WTC11 (cell line): ENCODE measurements around the gene SLC25A30. TPM values are rescaled to one million over a fixed set of nuclear protein-coding genes. Genes with fewer than 3 reads are reported as not detected.

Experiments
- ATAC-seq: fragments of 200-7000 bp; cut with Tn5 transposase; 2 replicates; pipeline ENCODE4 v1.10.0; 2021; ENCODE audit warnings: mild to moderate bottlenecking, moderate library complexity
- CTCF ChIA-PET: fragments of 300-600 bp; sonication (Branson Sonifier 250); formaldehyde crosslinking; loops from one replicate; lab custom pipeline; 2021; ENCODE audit warnings: antibody characterized with exemption; lab: Charles Lee
- POLR2A ChIA-PET: fragments of 350-600 bp; sonication (Branson Sonifier 250); formaldehyde crosslinking; loops from one replicate; lab custom pipeline; 2021; ENCODE audit warnings: antibody characterized with exemption; lab: Charles Lee
- DNase-seq: peaks from one replicate; pipeline ENCODE4 v3.0.0; 2021; ENCODE audit warnings: low spot score
- H3K27ac Mint-ChIP-seq: 2 replicates; pipeline ENCODE4 v1.8.0; 2021; ENCODE audit warnings: mixed read lengths
- H3K27me3 Mint-ChIP-seq: 2 replicates; pipeline ENCODE4 v1.8.0; 2021; ENCODE audit warnings: low read depth, mild to moderate bottlenecking, moderate library complexity, mixed read lengths
- H3K36me3 Mint-ChIP-seq: 2 replicates; pipeline ENCODE4 v1.8.0; 2021; ENCODE audit warnings: mixed read lengths
- H3K4me1 Mint-ChIP-seq: 2 replicates; pipeline ENCODE4 v1.8.0; 2022; ENCODE audit warnings: mixed read lengths
- H3K4me3 Mint-ChIP-seq: 2 replicates; pipeline ENCODE4 v1.8.0; 2021; ENCODE audit warnings: mild to moderate bottlenecking, moderate library complexity, mixed read lengths
- H3K9me3 Mint-ChIP-seq: 2 replicates; pipeline ENCODE4 v1.8.0; 2021; ENCODE audit warnings: mixed read lengths
- ELF4 ChIP-seq: sonication (generic); formaldehyde crosslinking; IDR thresholded peaks from 2 replicates; pipeline ENCODE4 v1.8.1; 2022; ENCODE audit warnings: low read depth, mild to moderate bottlenecking, moderate library complexity, missing genetic modification reagents
- FOXK1 ChIP-seq: sonication (generic); formaldehyde crosslinking; IDR thresholded peaks from 2 replicates; pipeline ENCODE4 v1.8.0; 2022; ENCODE audit warnings: mild to moderate bottlenecking, moderate library complexity, missing genetic modification reagents
- FOXP1 ChIP-seq: sonication (generic); formaldehyde crosslinking; IDR thresholded peaks from 2 replicates; pipeline ENCODE4 v1.8.0; 2022; ENCODE audit warnings: missing genetic modification reagents, mild to moderate bottlenecking, moderate library complexity, borderline replicate concordance
- JAZF1 ChIP-seq: fragments of 250-450 bp; sonication (Bioruptor Pico); IDR thresholded peaks from 2 replicates; pipeline ENCODE4 v1.9.0; 2021; ENCODE audit warnings: moderate library complexity, mild to moderate bottlenecking, inconsistent platforms
- JUN ChIP-seq: sonication (generic); formaldehyde crosslinking; IDR thresholded peaks from 2 replicates; pipeline ENCODE4 v1.8.0; 2023; ENCODE audit warnings: mild to moderate bottlenecking, missing genetic modification reagents
- MYBL2 ChIP-seq: sonication (generic); formaldehyde crosslinking; IDR thresholded peaks from 2 replicates; pipeline ENCODE4 v1.8.1; 2023; ENCODE audit warnings: mild to moderate bottlenecking, moderate library complexity, missing genetic modification reagents
- NFATC4 ChIP-seq: fragments of 250-450 bp; sonication (Bioruptor Pico); IDR thresholded peaks from 2 replicates; pipeline ENCODE4 v1.9.0; 2021; ENCODE audit warnings: mild to moderate bottlenecking
- NR1H2 ChIP-seq: sonication (generic); formaldehyde crosslinking; IDR thresholded peaks from 2 replicates; pipeline ENCODE4 v1.9.0; 2021; ENCODE audit warnings: mild to moderate bottlenecking, moderate library complexity, missing genetic modification reagents
- SMAD4 ChIP-seq: sonication (generic); formaldehyde crosslinking; IDR thresholded peaks from 2 replicates; pipeline ENCODE4 v1.8.0; 2022; ENCODE audit warnings: mild to moderate bottlenecking, missing genetic modification reagents
- TEAD1 ChIP-seq: sonication (generic); formaldehyde crosslinking; IDR thresholded peaks from 2 replicates; pipeline ENCODE4 v1.8.0; 2022; ENCODE audit warnings: mild to moderate bottlenecking, missing genetic modification reagents
- TP53 ChIP-seq: sonication (generic); formaldehyde crosslinking; IDR thresholded peaks from 2 replicates; pipeline ENCODE4 v1.8.1; 2023; ENCODE audit warnings: mild to moderate bottlenecking, missing genetic modification reagents
- ZBTB21 ChIP-seq: sonication (generic); formaldehyde crosslinking; IDR thresholded peaks from 2 replicates; pipeline ENCODE4 v1.8.1; 2023; ENCODE audit warnings: mild to moderate bottlenecking, missing genetic modification reagents, borderline replicate concordance
- ZNF232 ChIP-seq: sonication (generic); formaldehyde crosslinking; IDR thresholded peaks from 2 replicates; pipeline ENCODE4 v1.8.0; 2022; ENCODE audit warnings: mild to moderate bottlenecking, missing genetic modification reagents
- ZNF263 ChIP-seq: sonication (generic); formaldehyde crosslinking; IDR thresholded peaks from 2 replicates; pipeline ENCODE4 v1.8.1; 2022; ENCODE audit warnings: low read depth, mild to moderate bottlenecking, moderate library complexity, missing genetic modification reagents
- ZNF671 ChIP-seq: fragments of 250-450 bp; sonication (Bioruptor Pico); IDR thresholded peaks from 2 replicates; pipeline ENCODE4 v1.8.0; 2021; ENCODE audit warnings: mild to moderate bottlenecking
- total RNA-seq: library from RNA; stranded (reverse); gene quantifications from 3 replicates; pipeline ENCODE4 v1.2.3, GENCODE V29; 2021
- TF ChIP-seq, protein P1 (sequence below): sonication (generic); formaldehyde crosslinking; IDR thresholded peaks from 2 replicates; pipeline ENCODE4 v1.8.0; 2022; ENCODE audit warnings: mild to moderate bottlenecking, missing genetic modification reagents
- TF ChIP-seq, protein P2 (sequence below): sonication (generic); formaldehyde crosslinking; IDR thresholded peaks from 2 replicates; pipeline ENCODE4 v1.8.1; 2023; ENCODE audit warnings: mild to moderate bottlenecking, moderate library complexity, missing genetic modification reagents
- TF ChIP-seq, protein P3 (sequence below): fragments of 250-450 bp; sonication (Bioruptor Pico); IDR thresholded peaks from 2 replicates; pipeline ENCODE4 v1.9.0; 2021; ENCODE audit warnings: mild to moderate bottlenecking
- TF ChIP-seq, protein P4 (sequence below): sonication (generic); formaldehyde crosslinking; IDR thresholded peaks from 2 replicates; pipeline ENCODE4 v1.8.1; 2022; ENCODE audit warnings: missing genetic modification reagents, borderline replicate concordance
- TF ChIP-seq, protein P5 (sequence below): sonication (generic); formaldehyde crosslinking; IDR thresholded peaks from 2 replicates; pipeline ENCODE4 v1.8.1; 2022; ENCODE audit warnings: low read depth, missing genetic modification reagents, borderline replicate concordance
- TF ChIP-seq, protein P6 (sequence below): fragments of 250-450 bp; sonication (Bioruptor Pico); conservative IDR thresholded peaks from 2 replicates; pipeline ENCODE4 v1.9.0; 2021; ENCODE audit warnings: mild to moderate bottlenecking
- TF ChIP-seq, protein P7 (sequence below): fragments of 250-450 bp; sonication (Bioruptor Pico); IDR thresholded peaks from 2 replicates; pipeline ENCODE4 v1.9.0; 2021; ENCODE audit warnings: mild to moderate bottlenecking
- TF ChIP-seq, protein P8 (sequence below): sonication (generic); formaldehyde crosslinking; IDR thresholded peaks from 2 replicates; pipeline ENCODE4 v1.8.1; 2022; ENCODE audit warnings: low read depth, mild to moderate bottlenecking, moderate library complexity, missing genetic modification reagents, borderline replicate concordance
- TF ChIP-seq, protein P9 (sequence below): sonication (generic); formaldehyde crosslinking; conservative IDR thresholded peaks from 2 replicates; pipeline ENCODE4 v1.8.1; 2022; ENCODE audit warnings: mild to moderate bottlenecking, missing genetic modification reagents

The SLC25A30 gene
- total RNA-seq, 1 experiment from 2014 or later: 8.2 TPM

DNA sequence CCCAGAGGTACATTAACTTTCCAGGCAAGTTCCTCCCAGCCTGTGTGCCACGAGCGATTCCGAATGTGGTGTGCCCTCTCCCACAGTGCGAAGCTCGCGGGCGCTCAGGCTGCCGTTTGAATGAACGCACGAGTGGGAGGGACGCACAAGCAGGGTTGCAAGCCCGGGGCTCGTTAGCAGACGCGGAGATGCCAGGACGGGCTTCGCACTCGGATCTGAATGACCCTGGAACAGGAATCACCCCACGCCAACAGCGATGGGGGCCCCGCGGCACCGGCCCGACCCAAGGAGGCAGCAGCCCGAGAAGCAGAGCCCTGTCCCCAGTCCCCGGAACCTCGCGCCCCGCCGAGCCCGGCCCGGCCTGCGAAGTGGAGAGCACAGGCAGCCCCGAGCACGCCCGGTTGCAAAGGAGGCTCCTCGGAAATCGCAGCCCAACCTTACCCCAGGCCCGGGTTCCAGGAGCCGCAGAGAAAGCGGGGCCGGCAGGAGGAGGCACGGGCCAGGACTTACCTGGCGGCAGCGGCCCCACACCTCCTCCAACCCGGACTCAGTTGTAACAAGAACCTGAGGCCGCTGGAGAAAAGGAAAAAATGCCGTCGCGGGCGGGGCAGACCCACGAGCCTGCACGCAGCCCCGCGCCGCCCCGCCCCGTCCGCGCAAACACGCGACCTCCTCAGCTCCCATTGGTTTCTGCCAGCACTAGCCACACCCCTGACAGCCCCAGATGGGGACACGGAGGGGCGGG, at the start of gene SLC25A30 (continued):
- TF ChIP-seq TEAD1 (CRISPR knock-in tag): 0 out of 2 replicates have a peak, but pooled peaks have one; percentile 10
- TF ChIP-seq ZNF671 (CRISPR knock-in tag): no peak
- 0 out of 2 replicates have a peak, but pooled peaks have one; percentile 45 for TF ChIP-seq ZBTB21
- no peak for TF ChIP-seq TP53
- no peak for TF ChIP-seq ELF4 (CRISPR knock-in tag)
- TF ChIP-seq, protein P1, sequence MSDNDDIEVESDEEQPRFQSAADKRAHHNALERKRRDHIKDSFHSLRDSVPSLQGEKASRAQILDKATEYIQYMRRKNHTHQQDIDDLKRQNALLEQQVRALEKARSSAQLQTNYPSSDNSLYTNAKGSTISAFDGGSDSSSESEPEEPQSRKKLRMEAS: peak; percentile 43
- TF ChIP-seq, protein P2, sequence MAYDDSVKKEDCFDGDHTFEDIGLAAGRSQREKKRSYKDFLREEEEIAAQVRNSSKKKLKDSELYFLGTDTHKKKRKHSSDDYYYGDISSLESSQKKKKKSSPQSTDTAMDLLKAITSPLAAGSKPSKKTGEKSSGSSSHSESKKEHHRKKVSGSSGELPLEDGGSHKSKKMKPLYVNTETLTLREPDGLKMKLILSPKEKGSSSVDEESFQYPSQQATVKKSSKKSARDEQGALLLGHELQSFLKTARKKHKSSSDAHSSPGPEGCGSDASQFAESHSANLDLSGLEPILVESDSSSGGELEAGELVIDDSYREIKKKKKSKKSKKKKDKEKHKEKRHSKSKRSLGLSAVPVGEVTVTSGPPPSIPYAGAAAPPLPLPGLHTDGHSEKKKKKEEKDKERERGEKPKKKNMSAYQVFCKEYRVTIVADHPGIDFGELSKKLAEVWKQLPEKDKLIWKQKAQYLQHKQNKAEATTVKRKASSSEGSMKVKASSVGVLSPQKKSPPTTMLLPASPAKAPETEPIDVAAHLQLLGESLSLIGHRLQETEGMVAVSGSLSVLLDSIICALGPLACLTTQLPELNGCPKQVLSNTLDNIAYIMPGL (CRISPR knock-in tag): peak; percentile 67; the same call in 1 of the 2 replicates
- TF ChIP-seq, protein P3, sequence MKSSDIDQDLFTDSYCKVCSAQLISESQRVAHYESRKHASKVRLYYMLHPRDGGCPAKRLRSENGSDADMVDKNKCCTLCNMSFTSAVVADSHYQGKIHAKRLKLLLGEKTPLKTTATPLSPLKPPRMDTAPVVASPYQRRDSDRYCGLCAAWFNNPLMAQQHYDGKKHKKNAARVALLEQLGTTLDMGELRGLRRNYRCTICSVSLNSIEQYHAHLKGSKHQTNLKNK (CRISPR knock-in tag): no peak
- TF ChIP-seq ZNF263 (CRISPR knock-in tag): no peak

DNA sequence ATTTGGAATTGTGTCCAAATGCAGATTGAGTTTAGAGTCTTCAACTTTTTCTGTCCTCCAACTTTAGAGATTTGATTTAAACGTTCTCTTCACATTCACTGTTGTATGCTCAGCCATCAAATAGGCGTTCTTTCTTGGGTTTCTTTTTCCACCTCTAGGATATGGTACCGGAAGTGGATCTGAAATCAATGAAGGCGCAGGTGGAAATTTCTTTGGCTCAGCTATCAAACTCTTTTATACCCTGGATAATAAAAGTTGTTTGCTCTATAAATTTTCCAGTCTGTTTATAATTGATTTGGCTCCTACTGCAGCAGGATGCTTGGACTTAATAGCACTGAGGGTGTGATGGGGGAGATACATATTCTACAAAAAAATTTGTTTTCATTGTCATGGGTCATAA, 48.2 kb upstream of the SLC25A30 start:
- Mint-ChIP-seq H3K9me3 (no peaks in the 10 kb centered on the region), H3K27me3 (peaks cover 12% of the 10 kb centered on the region), H3K4me1 (peaks cover 30% of the 10 kb centered on the region), H3K27ac (no peak overlapping the region), H3K36me3 (no peaks in the 10 kb centered on the region), H3K4me3 (peak overlapping the region; percentile 90)
- POLR2A ChIA-PET: no interaction called here
- CTCF ChIA-PET: no interaction called here
- no peak for ATAC-seq
- DNase-seq: no peak
- TF ChIP-seq, protein P4, sequence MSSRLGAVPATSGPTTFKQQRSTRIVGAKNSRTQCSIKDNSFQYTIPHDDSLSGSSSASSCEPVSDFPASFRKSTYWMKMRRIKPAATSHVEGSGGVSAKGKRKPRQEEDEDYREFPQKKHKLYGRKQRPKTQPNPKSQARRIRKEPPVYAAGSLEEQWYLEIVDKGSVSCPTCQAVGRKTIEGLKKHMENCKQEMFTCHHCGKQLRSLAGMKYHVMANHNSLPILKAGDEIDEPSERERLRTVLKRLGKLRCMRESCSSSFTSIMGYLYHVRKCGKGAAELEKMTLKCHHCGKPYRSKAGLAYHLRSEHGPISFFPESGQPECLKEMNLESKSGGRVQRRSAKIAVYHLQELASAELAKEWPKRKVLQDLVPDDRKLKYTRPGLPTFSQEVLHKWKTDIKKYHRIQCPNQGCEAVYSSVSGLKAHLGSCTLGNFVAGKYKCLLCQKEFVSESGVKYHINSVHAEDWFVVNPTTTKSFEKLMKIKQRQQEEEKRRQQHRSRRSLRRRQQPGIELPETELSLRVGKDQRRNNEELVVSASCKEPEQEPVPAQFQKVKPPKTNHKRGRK (CRISPR knock-in tag): no peak
- TF ChIP-seq, protein P5, sequence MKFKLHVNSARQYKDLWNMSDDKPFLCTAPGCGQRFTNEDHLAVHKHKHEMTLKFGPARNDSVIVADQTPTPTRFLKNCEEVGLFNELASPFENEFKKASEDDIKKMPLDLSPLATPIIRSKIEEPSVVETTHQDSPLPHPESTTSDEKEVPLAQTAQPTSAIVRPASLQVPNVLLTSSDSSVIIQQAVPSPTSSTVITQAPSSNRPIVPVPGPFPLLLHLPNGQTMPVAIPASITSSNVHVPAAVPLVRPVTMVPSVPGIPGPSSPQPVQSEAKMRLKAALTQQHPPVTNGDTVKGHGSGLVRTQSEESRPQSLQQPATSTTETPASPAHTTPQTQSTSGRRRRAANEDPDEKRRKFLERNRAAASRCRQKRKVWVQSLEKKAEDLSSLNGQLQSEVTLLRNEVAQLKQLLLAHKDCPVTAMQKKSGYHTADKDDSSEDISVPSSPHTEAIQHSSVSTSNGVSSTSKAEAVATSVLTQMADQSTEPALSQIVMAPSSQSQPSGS: no peak
- TF ChIP-seq SMAD4 (CRISPR knock-in tag) (no peak), NFATC4 (CRISPR knock-in tag) (no peak), JUN (CRISPR knock-in tag) (no peak), JAZF1 (CRISPR knock-in tag) (no peak), FOXP1 (CRISPR knock-in tag) (no peak), NR1H2 (CRISPR knock-in tag) (no peak), ZNF671 (CRISPR knock-in tag) (no peak), FOXK1 (no peak), ZNF232 (CRISPR knock-in tag) (no peak), ELF4 (CRISPR knock-in tag) (no peak), MYBL2 (CRISPR knock-in tag) (no peak)
- TF ChIP-seq, protein P6, sequence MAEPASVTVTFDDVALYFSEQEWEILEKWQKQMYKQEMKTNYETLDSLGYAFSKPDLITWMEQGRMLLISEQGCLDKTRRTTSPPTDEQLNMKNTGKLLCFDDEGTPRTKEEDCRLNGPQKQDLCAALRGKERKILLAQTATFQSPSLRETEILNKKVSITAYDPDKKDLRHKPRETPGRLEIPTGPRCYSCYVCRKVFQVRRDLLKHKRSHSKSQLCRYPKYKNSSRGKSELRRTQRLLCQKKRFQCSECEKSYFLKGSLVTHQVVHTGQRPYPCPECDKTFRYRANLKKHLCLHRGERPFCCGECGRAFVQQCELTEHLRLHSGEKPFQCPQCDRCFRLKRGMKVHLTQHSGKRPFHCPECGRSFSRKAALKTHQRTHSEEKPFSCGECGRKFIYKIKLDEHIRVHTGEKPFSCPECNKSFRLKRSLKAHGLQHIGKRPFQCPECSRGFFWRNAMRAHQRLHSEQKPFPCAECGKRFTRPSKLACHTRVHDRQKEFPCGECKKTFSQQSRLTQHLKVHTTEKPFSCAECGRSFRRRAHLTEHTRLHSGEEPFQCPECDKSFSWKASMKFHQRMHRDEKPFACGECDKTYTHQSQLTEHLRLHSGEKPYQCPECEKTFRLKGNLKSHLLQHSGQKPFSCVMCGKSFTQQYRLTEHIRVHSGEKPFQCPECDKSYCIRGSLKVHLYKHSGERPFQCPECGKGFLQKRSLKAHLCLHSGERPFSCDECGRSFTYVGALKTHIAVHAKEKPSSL (CRISPR knock-in tag): no peak
- TF ChIP-seq, protein P7, sequence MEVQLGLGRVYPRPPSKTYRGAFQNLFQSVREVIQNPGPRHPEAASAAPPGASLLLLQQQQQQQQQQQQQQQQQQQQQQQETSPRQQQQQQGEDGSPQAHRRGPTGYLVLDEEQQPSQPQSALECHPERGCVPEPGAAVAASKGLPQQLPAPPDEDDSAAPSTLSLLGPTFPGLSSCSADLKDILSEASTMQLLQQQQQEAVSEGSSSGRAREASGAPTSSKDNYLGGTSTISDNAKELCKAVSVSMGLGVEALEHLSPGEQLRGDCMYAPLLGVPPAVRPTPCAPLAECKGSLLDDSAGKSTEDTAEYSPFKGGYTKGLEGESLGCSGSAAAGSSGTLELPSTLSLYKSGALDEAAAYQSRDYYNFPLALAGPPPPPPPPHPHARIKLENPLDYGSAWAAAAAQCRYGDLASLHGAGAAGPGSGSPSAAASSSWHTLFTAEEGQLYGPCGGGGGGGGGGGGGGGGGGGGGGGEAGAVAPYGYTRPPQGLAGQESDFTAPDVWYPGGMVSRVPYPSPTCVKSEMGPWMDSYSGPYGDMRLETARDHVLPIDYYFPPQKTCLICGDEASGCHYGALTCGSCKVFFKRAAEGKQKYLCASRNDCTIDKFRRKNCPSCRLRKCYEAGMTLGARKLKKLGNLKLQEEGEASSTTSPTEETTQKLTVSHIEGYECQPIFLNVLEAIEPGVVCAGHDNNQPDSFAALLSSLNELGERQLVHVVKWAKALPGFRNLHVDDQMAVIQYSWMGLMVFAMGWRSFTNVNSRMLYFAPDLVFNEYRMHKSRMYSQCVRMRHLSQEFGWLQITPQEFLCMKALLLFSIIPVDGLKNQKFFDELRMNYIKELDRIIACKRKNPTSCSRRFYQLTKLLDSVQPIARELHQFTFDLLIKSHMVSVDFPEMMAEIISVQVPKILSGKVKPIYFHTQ (CRISPR knock-in tag): no peak
- TF ChIP-seq, protein P8, sequence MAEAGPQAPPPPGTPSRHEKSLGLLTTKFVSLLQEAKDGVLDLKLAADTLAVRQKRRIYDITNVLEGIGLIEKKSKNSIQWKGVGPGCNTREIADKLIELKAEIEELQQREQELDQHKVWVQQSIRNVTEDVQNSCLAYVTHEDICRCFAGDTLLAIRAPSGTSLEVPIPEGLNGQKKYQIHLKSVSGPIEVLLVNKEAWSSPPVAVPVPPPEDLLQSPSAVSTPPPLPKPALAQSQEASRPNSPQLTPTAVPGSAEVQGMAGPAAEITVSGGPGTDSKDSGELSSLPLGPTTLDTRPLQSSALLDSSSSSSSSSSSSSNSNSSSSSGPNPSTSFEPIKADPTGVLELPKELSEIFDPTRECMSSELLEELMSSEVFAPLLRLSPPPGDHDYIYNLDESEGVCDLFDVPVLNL (CRISPR knock-in tag): no peak
- TF ChIP-seq, protein P9, sequence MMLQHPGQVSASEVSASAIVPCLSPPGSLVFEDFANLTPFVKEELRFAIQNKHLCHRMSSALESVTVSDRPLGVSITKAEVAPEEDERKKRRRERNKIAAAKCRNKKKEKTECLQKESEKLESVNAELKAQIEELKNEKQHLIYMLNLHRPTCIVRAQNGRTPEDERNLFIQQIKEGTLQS (CRISPR knock-in tag): no peak
